ENCODE data around the gene SIAH3. TPM values are rescaled to one million over a fixed set of nuclear protein-coding genes. Genes with fewer than 3 reads are reported as not detected.

Gene SIAH3
- total and polyA plus RNA-seq, 10 of the 15 experiments (the other 5 are each of a cell fraction or from before 2014, with no cell fraction given) = not detected

- DNase-seq (ENCODE audit: low read depth, low spot score) (no peak), FAIRE-seq (no peak), ATAC-seq (no peak)
- Histone ChIP-seq H3K9me3 (replicated peaks; ENCODE audit: control insufficient read depth, insufficient read depth, low read length) (no peaks in the 10 kb centered on the region), H3K9ac (ENCODE audit: control insufficient read depth, insufficient read depth, low read length) (no peak overlapping the region), H3K4me2 (ENCODE audit: control insufficient read depth, insufficient read depth) (no peak overlapping the region), H3K4me3 (no peak overlapping the region), H3K4me1 (ENCODE audit: control insufficient read depth, insufficient read depth, low read length) (no peaks in the 10 kb centered on the region), H4K20me1 (ENCODE audit: control insufficient read depth, insufficient read depth) (no peaks in the 10 kb centered on the region; the same call in 1 of the 2 replicates), H2AFZ (ENCODE audit: control insufficient read depth, low read depth, low read length) (no peak overlapping the region), H3K36me3 (ENCODE audit: control insufficient read depth in 2 of 2, insufficient read depth in 2 of 2, low read length in 1 of 2) (no peaks in the 10 kb centered on the region), H3K27ac (ENCODE audit: control insufficient read depth, insufficient read depth) (no peak overlapping the region), H3K27me3 (replicated peaks in 1 of 2; ENCODE audit: control insufficient read depth in 2 of 2, insufficient read depth in 2 of 2, low read length in 1 of 2) (peaks cover 2 to 5% of the 10 kb centered on the region in 2 experiments; a peak in 3 of 4 replicates), H3K79me2 (ENCODE audit: control insufficient read depth, insufficient read depth, low read length) (no peaks in the 10 kb centered on the region)
- ChIA-PET SMC1A (ENCODE audit: uncharacterized antibody, unreplicated experiment) (interaction anchor here (1.1 kb wide), 1 partner anchor 10 kb away, joined by 4 read pairs; no protein-coding TSS in a partner anchor), CTCF (interaction anchor here (1.0 kb wide), 1 partner anchor 10 kb away, joined by 3 read pairs; no protein-coding TSS in a partner anchor), POLR2A (no interaction called here), RAD21 (ENCODE audit: unreplicated experiment) (interaction anchor here (0.6 kb wide), 1 partner anchor 195 kb away, joined by 5 read pairs; no protein-coding TSS in a partner anchor)
- in situ Hi-C loops (cut with MboI) = no loop called here
- TF ChIP-seq ATF7 (IDR thresholded peaks at IDR 0.05; ENCODE audit: low read depth) (no peak), CTCF (IDR thresholded peaks at IDR 0.05 in 2 of 3, conservative IDR thresholded peaks at IDR 0.05 in 1 of 3; ENCODE audit: control insufficient read depth in 2 of 3, extremely low read depth in 1 of 3, insufficient read depth in 1 of 3, low read depth in 3 of 3, low read length in 3 of 3) (0 out of 6 replicates have a peak, but pooled peaks of 1 of the 3 experiments have one; percentile 6)
- intact Hi-C loops (cut with micrococcal nuclease; ENCODE audit: unreplicated experiment) = no loop called here
- WGBS (ENCODE audit: insufficient coverage, insufficient replicate concordance, low lambda C conversion rate, missing lambda C conversion rate) = 0% methylated on average over 2 of the region's 2 CpGs
- BruUV-seq (replicated peaks) = no TSS peak
Observed at GRCh38 chr13:45817833-45818232, 33.7 kb downstream of the SIAH3 start.

GRCh38 chr13:45816427-45816826, 35.1 kb downstream of the SIAH3 start:
- no peaks in the 10 kb centered on the region for H3K79me2 ChIP-seq (ENCODE audit: control insufficient read depth, insufficient read depth, low read length)
- ChIA-PET CTCF (interaction anchor here (1.3 to 1.4 kb wide), 2 partner anchors 9 to 32 kb away, joined by 3 read pairs; no protein-coding TSS in a partner anchor), RAD21 (ENCODE audit: unreplicated experiment) (no interaction called here), SMC1A (ENCODE audit: uncharacterized antibody, unreplicated experiment) (no interaction called here), POLR2A (no interaction called here)
- WGBS (ENCODE audit: insufficient coverage, insufficient replicate concordance, low lambda C conversion rate, missing lambda C conversion rate) = 62% methylated on average over 6 of the region's 6 CpGs
- H3K4me3 ChIP-seq = no peak overlapping the region
- no peak overlapping the region for H3K4me2 ChIP-seq (ENCODE audit: control insufficient read depth, insufficient read depth)
- no peak overlapping the region for H2AFZ ChIP-seq (ENCODE audit: control insufficient read depth, low read depth, low read length)
- intact Hi-C loops (cut with micrococcal nuclease; ENCODE audit: unreplicated experiment) (no loop called here), in situ Hi-C loops (cut with MboI) (no loop called here)
- H3K27ac ChIP-seq (ENCODE audit: control insufficient read depth, insufficient read depth) = no peak overlapping the region
- BruUV-seq (replicated peaks) = no TSS peak
- no peaks in the 10 kb centered on the region for H3K36me3 ChIP-seq (ENCODE audit: control insufficient read depth in 2 of 2, insufficient read depth in 2 of 2, low read length in 1 of 2)
- H4K20me1 ChIP-seq (ENCODE audit: control insufficient read depth, insufficient read depth) = no peaks in the 10 kb centered on the region; the same call in 1 of the 2 replicates
- peaks cover 0 to 3% of the 10 kb centered on the region in 2 experiments; a peak in 3 of 4 replicates for H3K27me3 ChIP-seq (replicated peaks in 1 of 2; ENCODE audit: control insufficient read depth in 2 of 2, insufficient read depth in 2 of 2, low read length in 1 of 2)
- H3K9me3 ChIP-seq (replicated peaks; ENCODE audit: control insufficient read depth, insufficient read depth, low read length) = no peaks in the 10 kb centered on the region
- ATAC-seq (no peak), FAIRE-seq (no peak), DNase-seq (ENCODE audit: low read depth, low spot score) (no peak)
- no peaks in the 10 kb centered on the region for H3K4me1 ChIP-seq (ENCODE audit: control insufficient read depth, insufficient read depth, low read length)
- H3K9ac ChIP-seq (ENCODE audit: control insufficient read depth, insufficient read depth, low read length) = no peak overlapping the region
- TF ChIP-seq TCF3 (IDR thresholded peaks at IDR 0.05; ENCODE audit: borderline replicate concordance, insufficient read depth, low read depth, low read length) (no peak), ETV6 (conservative IDR thresholded peaks at IDR 0.05 in 1 of 2, IDR thresholded peaks at IDR 0.05 in 1 of 2; ENCODE audit: borderline replicate concordance in 1 of 2, low read depth in 1 of 2) (no peak), HDAC6 (IDR thresholded peaks at IDR 0.05; ENCODE audit: unreplicated experiment) (no peak), PAX5 (IDR thresholded peaks at IDR 0.05; ENCODE audit: borderline replicate concordance, low read depth, low read length) (no peak), BRCA1 (IDR thresholded peaks at IDR 0.05; ENCODE audit: low read depth, low read length) (no peak), TARDBP (IDR thresholded peaks at IDR 0.05; ENCODE audit: borderline replicate concordance) (no peak), POLR2AphosphoS5 (IDR thresholded peaks at IDR 0.05; ENCODE audit: low read length) (no peak), USF2 (IDR thresholded peaks at IDR 0.05; ENCODE audit: borderline replicate concordance, low read depth, low read length) (no peak), SIN3A (IDR thresholded peaks at IDR 0.05; ENCODE audit: low read depth, low read length) (no peak), SIX5 (IDR thresholded peaks at IDR 0.05; ENCODE audit: low read depth, low read length, severe bottlenecking) (no peak), FOXK2 (IDR thresholded peaks at IDR 0.05) (no peak)
- TF ChIP-seq, protein P1, sequence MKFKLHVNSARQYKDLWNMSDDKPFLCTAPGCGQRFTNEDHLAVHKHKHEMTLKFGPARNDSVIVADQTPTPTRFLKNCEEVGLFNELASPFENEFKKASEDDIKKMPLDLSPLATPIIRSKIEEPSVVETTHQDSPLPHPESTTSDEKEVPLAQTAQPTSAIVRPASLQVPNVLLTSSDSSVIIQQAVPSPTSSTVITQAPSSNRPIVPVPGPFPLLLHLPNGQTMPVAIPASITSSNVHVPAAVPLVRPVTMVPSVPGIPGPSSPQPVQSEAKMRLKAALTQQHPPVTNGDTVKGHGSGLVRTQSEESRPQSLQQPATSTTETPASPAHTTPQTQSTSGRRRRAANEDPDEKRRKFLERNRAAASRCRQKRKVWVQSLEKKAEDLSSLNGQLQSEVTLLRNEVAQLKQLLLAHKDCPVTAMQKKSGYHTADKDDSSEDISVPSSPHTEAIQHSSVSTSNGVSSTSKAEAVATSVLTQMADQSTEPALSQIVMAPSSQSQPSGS (IDR thresholded peaks at IDR 0.05; ENCODE audit: low read length) = no peak

Measured in GM12878 (cell line).